Muscle of leg (tissue), 11 donors: ENCODE data around the gene UNK. TPM values are rescaled to one million over a fixed set of nuclear protein-coding genes. Genes with fewer than 3 reads are reported as not detected.
"Not testable (repeated sequence)": the region's sequence is repeated elsewhere in the genome, so short reads cannot be mapped to it uniquely, and the experiment has no call there.

Experiments
- DNase-seq: peaks from one replicate; pipeline ENCODE4 v3.0.0; 2013
- H3K27ac ChIP-seq: one replicate; pipeline ENCODE4 v1.5.1; 2013; ENCODE audit warnings: mild to moderate bottlenecking, low read length, control low read depth
- H3K27me3 ChIP-seq: one replicate; pipeline ENCODE4 v1.6.1; 2013; ENCODE audit warnings: low read length; ENCODE audit not compliant: control insufficient read depth, insufficient read depth
- H3K36me3 ChIP-seq: one replicate; pipeline ENCODE4 v1.6.1; 2013; ENCODE audit warnings: low read length; ENCODE audit not compliant: control insufficient read depth, insufficient read depth
- H3K4me1 ChIP-seq: one replicate; pipeline ENCODE4 v1.6.1; 2013; ENCODE audit warnings: low read length; ENCODE audit not compliant: control insufficient read depth, insufficient read depth
- H3K4me3 ChIP-seq: one replicate; pipeline ENCODE4 v1.5.1; 2013; ENCODE audit warnings: low read length, control low read depth
- H3K9me3 ChIP-seq: replicated peaks from 2 replicates; pipeline ENCODE4 v1.6.1; 2013; ENCODE audit warnings: low read depth, low read length; ENCODE audit not compliant: control insufficient read depth
- WGBS: methylation state at CpG from one replicate; pipeline ENCODE4 v1.1.5; 2013; ENCODE audit warnings: missing lambda C conversion rate; ENCODE audit not compliant: insufficient coverage; 5-methylcytosine and 5-hydroxymethylcytosine counted together
- polyA plus RNA-seq, 8 donors: library from polyadenylated mRNA; unstranded; fragments of 120-200 nt; gene quantifications; one replicate each; pipeline versions ENCODE4 v1.2.1 to v1.2.3, GENCODE V29; 2013; ENCODE audit warnings: inconsistent platforms in 1 of 8, low replicate concordance in 1 of 8; ENCODE audit not compliant: insufficient read length in 8 of 8, insufficient read depth in 1 of 8
- total RNA-seq: library from RNA; stranded (reverse); fragments of 120-200 nt; gene quantifications from one replicate; pipeline ENCODE4 v1.2.4, GENCODE V29; 2013

The UNK gene
- total and polyA plus RNA-seq, 9 donors = 18.6 to 33.8 (median 29.0) TPM

DNA sequence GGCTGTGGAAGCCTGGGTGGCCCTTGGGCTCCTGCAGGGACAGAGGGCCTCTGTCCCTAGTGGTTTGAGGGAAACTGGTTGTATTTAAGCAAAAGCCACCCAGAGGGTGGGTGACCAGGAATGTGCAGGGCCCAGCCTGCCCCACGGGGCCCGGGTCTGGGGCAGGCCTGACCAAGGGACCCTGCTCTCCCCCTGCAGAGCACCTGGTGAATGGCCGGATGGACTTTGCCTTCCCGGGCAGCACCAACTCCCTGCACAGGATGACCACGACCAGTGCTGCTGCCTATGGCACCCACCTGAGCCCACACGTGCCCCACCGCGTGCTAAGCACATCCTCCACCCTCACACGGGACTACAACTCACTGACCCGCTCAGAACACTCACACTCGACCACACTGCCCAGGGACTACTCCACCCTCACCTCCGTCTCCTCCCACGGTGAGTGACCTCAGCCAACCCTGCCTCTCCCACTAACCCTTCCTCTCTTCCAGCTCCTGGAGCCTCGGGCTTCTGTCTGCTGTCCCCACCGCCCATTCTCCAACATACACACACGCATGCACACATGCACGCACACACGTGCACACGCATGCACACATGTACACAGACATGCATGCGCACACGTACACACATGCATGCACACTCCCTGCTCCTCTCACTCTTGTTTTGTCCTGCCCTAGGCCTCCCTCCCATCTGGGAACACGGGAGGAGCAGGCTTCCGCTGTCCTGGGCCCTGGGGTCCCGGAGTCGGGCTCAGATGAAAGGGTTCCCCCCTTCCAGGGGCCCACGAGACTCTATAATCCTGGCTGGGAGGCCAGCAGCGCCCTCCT lies 30.0 kb upstream of the UNK start:
- whole genome bisulfite sequencing = 51% methylated on average over 26 of the region's 27 CpGs

DNA sequence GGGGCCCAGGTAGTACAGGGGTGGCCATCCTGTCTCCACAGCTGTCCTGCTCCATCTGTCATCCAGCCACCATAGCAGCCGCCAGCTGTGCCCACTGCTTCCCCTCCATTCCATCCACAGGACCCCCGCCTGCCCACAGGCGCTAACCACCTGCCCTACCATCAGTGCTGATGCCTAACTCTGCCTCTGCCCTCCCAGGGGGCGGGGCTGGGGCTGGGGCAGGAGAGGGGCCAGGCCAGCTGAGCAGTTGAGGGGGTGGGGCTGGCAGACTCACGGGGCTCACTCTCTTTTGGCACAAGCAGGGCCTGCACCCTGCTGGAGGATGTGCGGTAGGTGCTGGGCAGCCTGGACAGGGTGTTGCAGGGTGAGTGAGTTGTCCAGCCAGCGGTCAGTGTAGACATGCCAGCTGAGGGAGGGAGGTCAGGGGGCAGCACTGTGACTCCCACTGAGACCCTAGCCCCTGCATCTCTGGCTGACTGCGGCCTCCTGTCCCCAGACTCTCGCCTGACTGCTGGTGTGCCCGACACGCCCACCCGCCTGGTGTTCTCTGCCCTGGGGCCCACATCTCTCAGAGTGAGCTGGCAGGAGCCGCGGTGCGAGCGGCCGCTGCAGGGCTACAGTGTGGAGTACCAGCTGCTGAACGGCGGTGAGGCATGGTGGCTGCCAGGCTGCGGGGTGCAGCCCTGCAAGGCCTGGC lies 29.3 kb upstream of the UNK start:
- peaks cover 15% of the 10 kb centered on the region for H3K36me3 ChIP-seq
- no peak overlapping the region for H3K4me3 ChIP-seq
- H3K27ac ChIP-seq = peak overlapping the region; percentile 7
- peaks cover 42% of the 10 kb centered on the region for H3K4me1 ChIP-seq
- peak; percentile 47 for DNase-seq
- 71% methylated on average over 17 of the region's 20 CpGs for WGBS
- H3K27me3 ChIP-seq = no peaks in the 10 kb centered on the region
- no peaks in the 10 kb centered on the region for H3K9me3 ChIP-seq

More for the DNA sequence above, 30.0 kb upstream of the UNK start:
- H3K27me3 ChIP-seq = no peaks in the 10 kb centered on the region
- peaks cover 48% of the 10 kb centered on the region for H3K4me1 ChIP-seq
- H3K36me3 ChIP-seq = peaks cover 13% of the 10 kb centered on the region
- H3K27ac ChIP-seq = peak overlapping the region; percentile 72
- no peaks in the 10 kb centered on the region for H3K9me3 ChIP-seq
- peak; percentile 24 for DNase-seq
- H3K4me3 ChIP-seq = no peak overlapping the region

DNA sequence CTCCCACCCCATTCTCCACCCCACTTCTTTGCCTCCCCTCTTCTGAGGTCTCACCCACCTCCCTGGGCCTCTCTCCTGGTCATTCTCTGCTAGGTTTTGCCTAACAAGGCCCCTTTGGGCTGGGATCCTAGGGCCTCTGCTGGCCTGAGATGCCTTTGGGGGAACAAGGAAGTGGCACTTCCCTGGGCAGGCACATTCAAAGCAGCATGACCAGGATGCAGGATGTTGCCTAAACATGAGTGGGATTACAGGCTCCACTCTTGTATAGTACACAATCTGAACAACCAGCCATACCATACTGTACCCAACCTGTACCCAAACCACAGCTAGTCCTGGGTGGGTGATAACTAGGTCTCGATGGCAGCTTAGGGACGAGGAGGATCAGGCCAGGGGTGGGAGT lies 28.6 kb upstream of the UNK start:
- H3K4me1 ChIP-seq = peaks cover 42% of the 10 kb centered on the region
- no peaks in the 10 kb centered on the region for H3K9me3 ChIP-seq
- no peak overlapping the region for H3K27ac ChIP-seq
- no peak overlapping the region for H3K4me3 ChIP-seq
- WGBS = 100% methylated on average over 2 of the region's 2 CpGs
- peaks cover 15% of the 10 kb centered on the region for H3K36me3 ChIP-seq
- no peak for DNase-seq
- no peaks in the 10 kb centered on the region for H3K27me3 ChIP-seq

DNA sequence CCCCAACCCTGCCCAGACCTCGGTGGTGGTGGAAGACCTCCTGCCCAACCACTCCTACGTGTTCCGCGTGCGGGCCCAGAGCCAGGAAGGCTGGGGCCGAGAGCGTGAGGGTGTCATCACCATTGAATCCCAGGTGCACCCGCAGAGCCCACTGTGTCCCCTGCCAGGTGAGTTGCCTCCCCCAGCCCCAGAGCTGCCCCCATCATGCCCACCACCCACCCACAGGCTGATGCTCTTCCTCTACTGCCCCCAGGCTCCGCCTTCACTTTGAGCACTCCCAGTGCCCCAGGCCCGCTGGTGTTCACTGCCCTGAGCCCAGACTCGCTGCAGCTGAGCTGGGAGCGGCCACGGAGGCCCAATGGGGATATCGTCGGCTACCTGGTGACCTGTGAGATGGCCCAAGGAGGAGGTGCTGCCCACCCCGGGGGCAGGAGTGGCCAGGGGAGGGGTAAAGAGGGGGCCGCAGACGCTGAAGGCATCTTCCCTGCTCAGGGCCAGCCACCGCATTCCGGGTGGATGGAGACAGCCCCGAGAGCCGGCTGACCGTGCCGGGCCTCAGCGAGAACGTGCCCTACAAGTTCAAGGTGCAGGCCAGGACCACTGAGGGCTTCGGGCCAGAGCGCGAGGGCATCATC lies 28.0 kb upstream of the UNK start:
- no peak overlapping the region for H3K4me3 ChIP-seq
- H3K9me3 ChIP-seq = no peaks in the 10 kb centered on the region
- no peak overlapping the region for H3K27ac ChIP-seq
- H3K36me3 ChIP-seq = peaks cover 15% of the 10 kb centered on the region
- H3K27me3 ChIP-seq = no peaks in the 10 kb centered on the region
- peaks cover 42% of the 10 kb centered on the region for H3K4me1 ChIP-seq
- no peak for DNase-seq
- 79% methylated on average over 22 of the region's 29 CpGs for WGBS

DNA sequence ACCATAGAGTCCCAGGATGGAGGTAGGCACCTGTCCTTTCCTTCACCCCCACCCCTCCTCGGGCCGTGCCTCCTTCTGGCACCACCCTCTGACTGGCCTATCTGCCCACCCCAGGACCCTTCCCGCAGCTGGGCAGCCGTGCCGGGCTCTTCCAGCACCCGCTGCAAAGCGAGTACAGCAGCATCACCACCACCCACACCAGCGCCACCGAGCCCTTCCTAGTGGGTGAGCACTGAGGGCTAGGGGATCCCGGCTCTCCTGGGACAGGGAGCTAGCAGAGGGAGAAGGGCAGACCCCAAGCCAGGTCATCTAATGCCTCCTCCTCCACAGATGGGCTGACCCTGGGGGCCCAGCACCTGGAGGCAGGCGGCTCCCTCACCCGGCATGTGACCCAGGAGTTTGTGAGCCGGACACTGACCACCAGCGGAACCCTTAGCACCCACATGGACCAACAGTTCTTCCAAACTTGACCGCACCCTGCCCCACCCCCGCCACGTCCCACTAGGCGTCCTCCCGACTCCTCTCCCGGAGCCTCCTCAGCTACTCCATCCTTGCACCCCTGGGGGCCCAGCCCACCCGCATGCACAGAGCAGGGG lies 27.4 kb upstream of the UNK start:
- no peak for DNase-seq
- 100% methylated on average over 6 of the region's 21 CpGs for WGBS
- H3K9me3 ChIP-seq = no peaks in the 10 kb centered on the region
- H3K4me1 ChIP-seq = peaks cover 42% of the 10 kb centered on the region
- no peak overlapping the region for H3K27ac ChIP-seq
- H3K27me3 ChIP-seq = no peaks in the 10 kb centered on the region
- peaks cover 15% of the 10 kb centered on the region for H3K36me3 ChIP-seq
- no peak overlapping the region for H3K4me3 ChIP-seq

DNA sequence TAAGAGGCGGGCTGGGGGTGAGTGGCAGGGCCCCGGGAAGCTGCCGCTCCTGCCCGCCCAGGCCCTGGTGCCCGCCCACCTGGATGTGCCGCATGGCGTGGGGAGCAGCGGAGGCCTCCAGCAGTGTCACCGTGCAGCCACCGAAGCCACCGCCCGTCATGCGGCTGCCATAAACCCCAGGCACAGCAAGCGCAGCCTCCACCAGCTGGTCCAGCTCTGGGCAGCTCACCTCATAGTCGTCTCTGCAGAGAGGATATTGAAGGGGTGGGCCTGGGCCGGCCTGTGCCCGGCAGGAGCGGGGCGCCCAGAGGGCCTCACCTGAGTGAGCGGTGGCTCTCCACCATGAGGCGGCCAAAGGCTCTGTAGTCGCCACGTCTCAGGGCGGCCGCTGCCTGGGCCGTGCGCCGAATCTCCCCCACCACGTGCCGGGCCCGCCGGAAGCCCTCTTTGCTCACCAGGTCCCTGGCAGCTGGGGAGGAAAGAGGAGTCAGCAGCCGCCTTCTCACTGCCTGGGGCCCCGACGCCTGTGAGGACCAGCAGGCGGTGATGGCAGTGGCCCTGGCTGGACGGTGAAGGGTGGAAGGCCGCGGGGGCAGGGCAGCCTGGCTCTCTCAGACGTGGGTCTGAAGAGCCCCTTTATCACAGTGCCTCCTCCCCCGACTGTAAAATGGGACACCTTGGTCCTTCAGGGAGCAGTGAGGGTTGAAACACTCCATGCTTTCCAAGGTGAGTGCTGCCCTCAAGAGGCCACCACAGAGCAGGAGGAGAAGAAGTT lies 26.3 kb upstream of the UNK start:
- 86% methylated on average over 35 of the region's 41 CpGs for WGBS
- no peak for DNase-seq
- no peaks in the 10 kb centered on the region for H3K9me3 ChIP-seq
- H3K27ac ChIP-seq = no peak overlapping the region
- H3K4me3 ChIP-seq = no peak overlapping the region
- H3K36me3 ChIP-seq = peaks cover 25% of the 10 kb centered on the region
- H3K4me1 ChIP-seq = peaks cover 34% of the 10 kb centered on the region
- no peaks in the 10 kb centered on the region for H3K27me3 ChIP-seq

DNA sequence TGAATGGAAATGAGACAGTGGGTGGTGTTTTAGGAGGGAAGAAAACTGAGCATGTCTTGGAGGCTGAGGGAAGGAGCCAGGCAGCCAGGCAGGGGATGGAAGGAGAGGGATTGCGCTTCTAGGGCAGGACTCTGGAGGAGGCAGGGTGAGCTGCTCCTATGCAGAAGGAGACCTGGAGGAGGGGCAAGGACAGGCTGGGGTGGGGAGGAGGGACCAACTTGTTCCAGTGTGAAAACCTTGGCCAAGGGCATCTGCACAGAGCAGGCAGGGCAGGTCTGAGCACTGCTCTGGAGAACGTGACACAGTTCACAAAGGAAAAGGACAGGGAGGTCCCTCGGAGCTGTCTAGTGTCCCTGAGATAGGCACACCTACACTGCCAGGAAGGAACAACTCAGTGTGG lies 25.1 kb upstream of the UNK start:
- Histone ChIP-seq H3K27ac (no peak overlapping the region), H3K36me3 (peaks cover 26% of the 10 kb centered on the region), H3K27me3 (no peaks in the 10 kb centered on the region), H3K4me1 (peaks cover 37% of the 10 kb centered on the region), H3K4me3 (no peak overlapping the region), H3K9me3 (no peaks in the 10 kb centered on the region)
- DNase-seq = no peak
- WGBS = 74% methylated on average over 3 of the region's 3 CpGs

DNA sequence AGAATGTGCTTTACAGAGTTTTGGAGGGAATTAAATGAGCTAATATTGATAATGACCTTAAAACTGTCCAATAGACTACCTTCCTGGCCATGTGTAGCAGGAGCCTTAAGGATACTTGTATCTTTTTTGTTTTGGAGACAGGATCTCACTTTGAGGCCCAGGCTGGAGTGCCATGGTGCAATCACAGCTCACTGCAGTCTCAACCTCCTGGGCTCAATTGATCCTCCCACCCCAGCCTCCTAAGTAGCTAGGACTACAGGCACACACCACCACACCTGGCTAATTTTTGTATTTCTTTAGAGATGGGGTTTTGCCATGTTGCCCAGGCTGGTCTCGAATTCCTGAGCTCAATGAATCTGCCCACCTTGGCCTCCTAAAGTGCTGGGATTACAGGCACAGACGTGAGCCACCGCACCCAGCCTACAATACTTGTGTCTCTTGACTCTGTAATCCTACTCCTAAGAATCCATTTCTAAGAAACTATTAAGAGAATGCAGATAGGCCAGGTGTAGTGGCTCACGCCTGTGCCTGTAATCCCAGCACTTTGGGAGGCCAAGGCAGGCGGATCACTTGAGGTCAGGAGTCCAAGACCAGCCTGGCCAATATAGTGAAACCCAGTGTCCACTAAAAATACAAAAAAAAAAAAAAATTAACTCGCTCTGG lies 24.5 kb upstream of the UNK start:
- peaks cover 33% of the 10 kb centered on the region for H3K4me1 ChIP-seq
- not testable (repeated sequence) for H3K4me3 ChIP-seq, H3K27me3 ChIP-seq, H3K9me3 ChIP-seq, DNase-seq, H3K27ac ChIP-seq
- peaks cover 26% of the 10 kb centered on the region for H3K36me3 ChIP-seq
- 89% methylated on average over 4 of the region's 6 CpGs for WGBS

DNA sequence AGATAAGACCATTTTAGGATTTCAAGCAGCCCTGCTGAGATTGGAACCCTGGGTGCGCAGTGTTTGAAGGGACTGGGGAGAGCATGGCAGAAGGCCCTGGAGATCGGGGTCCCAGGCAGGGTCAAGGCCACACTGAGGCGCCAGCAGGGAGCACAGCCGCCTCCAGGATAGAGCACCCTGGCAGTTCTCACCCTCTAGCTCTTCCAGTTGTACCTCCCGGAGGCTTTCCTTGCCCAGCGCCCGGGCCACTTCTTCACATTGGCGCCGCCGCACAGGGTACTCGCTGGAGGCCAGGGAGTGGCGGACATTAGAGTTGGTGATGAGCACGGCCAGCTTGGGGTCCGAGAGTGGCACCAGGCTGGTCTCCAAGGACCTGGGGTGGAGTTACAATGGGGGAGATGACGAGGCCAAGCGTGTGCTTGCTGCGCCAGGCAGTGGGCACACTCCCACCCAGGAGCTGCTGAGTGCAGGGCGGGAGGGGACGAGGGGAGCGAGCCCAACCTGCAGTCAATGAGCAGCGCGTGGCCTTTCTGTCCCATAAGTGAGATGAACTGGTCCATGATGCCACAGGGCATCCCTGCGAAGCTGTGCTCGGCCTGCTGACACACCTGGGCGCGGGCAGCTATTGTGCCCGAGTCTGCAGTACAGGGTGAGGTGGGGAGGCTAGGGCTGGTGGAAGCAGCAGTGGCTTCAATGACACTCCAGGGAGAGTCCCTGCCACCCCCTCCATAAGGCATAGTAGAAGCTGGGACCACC lies 21.9 kb upstream of the UNK start:
- no peak overlapping the region for H3K27ac ChIP-seq
- H3K4me3 ChIP-seq = no peak overlapping the region
- H3K9me3 ChIP-seq = no peaks in the 10 kb centered on the region
- DNase-seq = no peak
- peaks cover 25% of the 10 kb centered on the region for H3K36me3 ChIP-seq
- WGBS = 95% methylated on average over 26 of the region's 27 CpGs
- peaks cover 20% of the 10 kb centered on the region for H3K4me1 ChIP-seq
- H3K27me3 ChIP-seq = no peaks in the 10 kb centered on the region
